NCI-H2196 treated with DMSO at 0.1 percent for 48 hours (cell line): ENCODE measurements around the gene BRD3OS.
"Not testable (repeated sequence)": the region's sequence is repeated elsewhere in the genome, so short reads cannot be mapped to it uniquely, and the experiment has no call there.

Experiments used
- DNase-seq: peaks from one replicate; lab custom pipeline; 2025; ENCODE audit not compliant: unreplicated experiment; lab: John Stamatoyannopoulos, UW

The BRD3OS gene

GRCh38 chr9:133988771-133989170 lies 36.5 kb upstream of the BRD3OS start:
- not testable (repeated sequence) for DNase-seq

GRCh38 chr9:133989625-133990365 lies 35.5 kb upstream of the BRD3OS start:
- DNase-seq: no peak

- no peak for DNase-seq
Measured at GRCh38 chr9:133990366-133991213, 34.7 kb upstream of the BRD3OS start.

- DNase-seq: no peak
Measured at GRCh38 chr9:133991214-133991921, 33.9 kb upstream of the BRD3OS start.

- DNase-seq: peak; percentile 34
Measured at GRCh38 chr9:133991964-133992779, 33.1 kb upstream of the BRD3OS start, which contains the start of gene VAV2. VAV2 (minus strand) TSS chr9:133992324; CDS start chr9:133992278, 46 bp downstream.

GRCh38 chr9:133992780-133993634 lies 32.3 kb upstream of the BRD3OS start:
- DNase-seq: peak; percentile 76

GRCh38 chr9:133993635-133994253 lies 31.5 kb upstream of the BRD3OS start:
- DNase-seq: no peak

GRCh38 chr9:133994353-133995011 lies 30.8 kb upstream of the BRD3OS start:
- peak; percentile 52 for DNase-seq

GRCh38 chr9:133995012-133995896 lies 30.0 kb upstream of the BRD3OS start:
- peak; percentile 28 for DNase-seq

- DNase-seq: no peak
Measured at GRCh38 chr9:133996531-133997520, 28.5 kb upstream of the BRD3OS start.

- DNase-seq: no peak
Measured at GRCh38 chr9:133997584-133997983, 27.7 kb upstream of the BRD3OS start.

GRCh38 chr9:133998915-133999595 lies 26.2 kb upstream of the BRD3OS start:
- DNase-seq: no peak

- no peak for DNase-seq
Measured at GRCh38 chr9:133999851-134000265, 25.4 kb upstream of the BRD3OS start.

- no peak for DNase-seq
Measured at GRCh38 chr9:134002796-134003195, 22.5 kb upstream of the BRD3OS start.

- DNase-seq: no peak
Measured at GRCh38 chr9:134003237-134003636, 22.0 kb upstream of the BRD3OS start.
